Midbrain (tissue), 1 donor: Measurements from ENCODE around the gene PAX3.
"Not testable (repeated sequence)": the region's sequence is repeated elsewhere in the genome, so short reads cannot be mapped to it uniquely, and the experiment has no call there.

Experiments
- DNase-seq: peaks from one replicate; lab custom pipeline; 2025; lab: John Stamatoyannopoulos, UW

PAX3 gene

DNA sequence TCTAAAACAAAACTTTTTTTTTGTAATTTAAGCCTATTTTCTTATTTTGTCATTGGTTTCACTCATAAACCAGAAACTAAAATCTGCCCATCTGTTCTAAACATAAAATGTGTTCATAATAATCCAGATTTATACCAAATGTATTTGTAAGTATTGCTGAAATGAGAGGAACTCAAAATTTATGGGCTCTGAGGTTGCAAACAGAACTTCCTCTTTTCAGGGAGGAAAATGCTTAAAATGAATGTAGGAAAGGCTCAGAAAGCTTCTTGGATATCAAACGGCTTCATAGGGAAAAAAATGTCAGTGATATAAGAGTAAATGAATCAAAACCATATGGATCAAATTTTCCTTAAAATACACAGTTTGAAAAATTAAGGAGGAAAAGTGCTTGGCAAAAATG lies 83.9 kb downstream of the PAX3 start:
- no peak for DNase-seq

DNA sequence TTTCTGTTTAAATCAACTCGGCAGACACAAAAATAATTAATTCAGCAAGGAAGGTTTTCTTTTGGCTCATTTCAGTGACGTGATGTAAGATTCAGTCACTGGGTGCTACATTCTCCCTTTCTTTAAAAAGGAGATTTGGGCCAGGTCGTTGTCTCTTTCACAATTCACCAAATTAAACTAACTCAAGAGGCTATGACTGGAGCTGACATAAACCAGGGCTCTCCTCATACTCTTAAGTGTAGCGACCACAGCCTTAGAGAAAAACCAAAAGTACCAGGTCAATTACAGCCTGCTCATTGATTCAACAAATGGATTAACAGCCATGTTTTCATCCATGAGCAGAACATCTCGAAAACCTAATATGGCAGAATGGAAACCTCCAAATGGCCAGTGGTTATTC lies 85.7 kb downstream of the PAX3 start:
- DNase-seq: no peak

- DNase-seq: no peak
Observed at GRCh38 chr2:222212571-222212970, 86.2 kb downstream of the PAX3 start.

DNA sequence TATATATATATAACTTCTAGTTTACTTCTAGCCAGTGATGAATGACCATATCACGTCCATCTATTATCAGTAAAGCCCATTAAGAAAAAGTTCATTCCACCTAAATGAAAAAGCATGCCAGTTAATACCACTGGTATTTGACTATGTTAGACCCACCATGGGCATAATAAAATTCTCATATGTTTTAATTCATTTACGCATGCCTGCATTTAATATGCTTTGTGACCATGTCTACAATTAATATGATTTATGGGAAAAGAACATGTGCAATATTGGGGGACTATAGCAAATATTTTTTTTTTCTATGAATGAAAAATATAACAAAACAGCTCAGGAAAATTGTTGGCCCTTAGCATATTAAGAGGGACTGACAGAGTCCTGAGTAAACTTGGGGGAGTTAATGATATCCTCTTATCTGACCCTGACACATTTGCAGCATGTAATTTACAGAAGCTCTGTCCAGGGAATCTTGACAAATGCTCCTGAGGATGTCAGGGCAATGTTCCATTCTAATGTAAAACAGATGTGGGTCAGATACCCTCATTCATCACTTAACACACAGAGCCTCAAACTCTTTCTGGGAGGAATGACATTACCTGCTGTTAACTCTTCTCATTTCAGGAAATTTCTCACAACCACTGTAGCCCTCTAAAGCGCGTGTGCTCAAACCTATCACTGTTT lies 90.6 kb downstream of the PAX3 start:
- no peak for DNase-seq

DNA sequence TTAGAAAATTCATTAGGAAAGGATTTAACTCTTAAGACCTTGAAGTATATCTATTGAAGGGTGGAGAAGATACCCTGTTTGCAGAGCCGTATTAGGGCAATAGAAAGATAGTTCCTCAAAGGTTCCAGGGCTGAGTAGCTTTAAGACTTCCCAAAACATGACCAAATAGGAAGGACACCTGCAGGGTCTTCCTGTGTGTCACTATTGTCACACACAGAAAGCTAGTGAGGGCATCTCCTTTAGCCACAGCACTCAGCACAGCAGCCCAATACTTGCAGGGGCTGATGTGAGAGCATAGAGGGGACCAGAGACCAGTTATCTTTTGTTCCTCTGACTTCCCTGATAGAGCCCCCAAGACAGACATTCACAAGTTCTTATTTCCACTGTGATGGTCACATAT lies 93.7 kb downstream of the PAX3 start:
- DNase-seq: no peak

DNA sequence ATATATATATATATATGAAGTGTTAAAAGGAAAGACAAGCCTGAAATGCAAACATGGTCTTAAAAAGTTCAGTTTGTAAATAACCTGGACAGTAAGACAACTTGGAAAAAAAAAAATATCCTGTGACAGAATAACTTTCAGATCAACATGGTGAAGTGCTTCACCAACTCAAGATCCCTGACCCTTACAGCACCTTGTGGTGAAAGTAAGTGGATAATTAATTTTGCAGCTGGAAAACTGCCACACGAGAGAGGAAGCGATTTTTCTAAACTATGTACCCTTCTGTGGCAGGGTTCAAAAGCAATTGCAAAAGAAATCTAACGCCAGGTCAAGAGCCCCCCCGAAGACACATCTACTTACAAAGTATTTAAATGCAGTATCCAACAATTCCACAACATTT lies 95.8 kb downstream of the PAX3 start:
- no peak for DNase-seq

- DNase-seq: no peak
Observed at GRCh38 chr2:222196159-222196558, 102.6 kb downstream of the PAX3 start.

DNA sequence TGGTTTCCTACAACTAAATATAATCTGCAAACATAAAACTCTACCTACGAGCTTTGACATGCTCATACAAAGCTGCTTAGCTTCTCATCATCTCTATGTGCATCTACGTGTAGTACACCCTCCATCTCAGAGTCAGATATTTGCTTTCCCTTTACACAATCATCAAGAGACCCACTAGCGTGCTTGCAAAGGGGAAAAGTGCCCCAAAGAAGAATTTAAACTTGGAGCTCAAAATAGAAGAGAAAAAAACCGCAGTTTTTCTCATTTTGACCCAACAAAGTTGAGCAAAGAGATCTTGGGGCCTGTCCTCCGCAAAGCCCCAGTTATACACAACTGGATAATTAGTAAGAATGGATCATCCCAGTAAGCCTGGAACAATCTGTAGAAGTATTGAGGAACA lies 104.1 kb downstream of the PAX3 start:
- DNase-seq: no peak

DNA sequence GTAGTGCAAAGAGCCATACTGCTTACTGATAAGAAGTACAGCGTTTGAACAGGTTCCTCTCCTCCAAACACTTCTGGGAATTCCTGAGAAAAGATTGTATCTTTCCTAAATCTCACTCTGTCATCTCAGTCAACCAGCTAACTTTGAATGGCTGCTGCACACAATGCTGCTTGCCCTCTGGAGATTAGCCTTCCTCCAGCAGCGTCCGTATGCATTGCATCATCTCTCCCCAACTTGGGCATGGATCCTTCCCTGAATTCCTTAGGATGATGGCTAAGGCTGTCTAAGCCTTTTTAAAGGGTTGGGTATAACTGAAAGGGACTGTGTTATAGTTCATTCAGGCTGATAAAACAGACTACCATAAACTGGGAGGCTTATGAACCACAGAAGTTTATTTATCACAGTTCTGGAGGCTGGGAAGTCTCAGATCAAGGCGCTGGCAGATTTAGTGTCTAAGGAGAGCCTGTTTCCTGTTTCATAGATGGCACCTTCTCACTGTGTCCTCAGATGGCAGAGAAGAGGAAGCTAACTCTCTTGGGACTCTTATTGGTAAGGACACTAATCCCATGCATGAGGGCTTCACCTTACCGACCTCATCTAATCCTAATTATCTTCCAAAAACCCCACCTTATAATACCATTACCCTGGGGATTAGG lies 105.3 kb downstream of the PAX3 start:
- no peak for DNase-seq

GRCh38 chr2:222180619-222181018 lies 118.2 kb downstream of the PAX3 start:
- no peak for DNase-seq

DNA sequence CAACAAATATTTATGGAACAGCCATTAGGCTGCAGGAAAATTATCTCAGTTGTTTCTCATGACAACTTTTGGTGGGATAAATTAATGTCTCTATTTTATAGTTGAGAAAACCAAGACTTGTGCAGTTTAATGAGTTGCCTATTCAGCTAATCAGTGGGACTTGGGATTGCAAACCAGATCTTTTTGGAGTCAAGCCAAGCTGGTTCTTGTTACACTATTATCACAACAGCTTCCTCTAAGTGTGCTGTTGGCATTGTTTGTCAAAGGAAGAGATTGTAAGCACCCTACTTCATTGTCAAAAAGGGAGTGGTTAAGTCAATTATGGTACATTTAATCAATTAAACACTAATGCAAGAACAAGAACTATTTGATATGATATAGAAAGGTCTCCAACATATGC lies 119.2 kb downstream of the PAX3 start:
- DNase-seq: no peak

DNA sequence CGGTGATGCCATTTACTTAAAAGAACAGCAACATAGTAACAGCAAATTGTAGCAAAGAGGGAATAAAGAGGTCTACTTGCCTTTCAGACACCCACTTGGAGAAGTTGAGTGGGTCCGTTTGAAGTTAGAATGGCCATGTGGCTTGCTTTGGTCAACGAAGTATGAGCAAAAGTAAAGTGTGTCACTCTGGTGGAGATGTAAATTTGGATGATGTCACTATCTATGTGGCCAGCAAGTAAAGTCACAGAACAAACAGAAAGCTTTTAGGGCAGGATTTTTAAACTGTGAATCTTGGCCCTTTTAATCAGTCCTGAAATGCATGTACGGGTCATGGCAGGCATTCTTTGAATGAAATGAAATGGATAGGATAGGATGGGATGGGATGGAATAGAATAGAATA lies 120.3 kb downstream of the PAX3 start:
- DNase-seq: no peak

GRCh38 chr2:222176890-222177289 lies 121.9 kb downstream of the PAX3 start:
- no peak for DNase-seq

- DNase-seq: no peak
Observed at GRCh38 chr2:222174450-222174849, 124.3 kb downstream of the PAX3 start.

DNA sequence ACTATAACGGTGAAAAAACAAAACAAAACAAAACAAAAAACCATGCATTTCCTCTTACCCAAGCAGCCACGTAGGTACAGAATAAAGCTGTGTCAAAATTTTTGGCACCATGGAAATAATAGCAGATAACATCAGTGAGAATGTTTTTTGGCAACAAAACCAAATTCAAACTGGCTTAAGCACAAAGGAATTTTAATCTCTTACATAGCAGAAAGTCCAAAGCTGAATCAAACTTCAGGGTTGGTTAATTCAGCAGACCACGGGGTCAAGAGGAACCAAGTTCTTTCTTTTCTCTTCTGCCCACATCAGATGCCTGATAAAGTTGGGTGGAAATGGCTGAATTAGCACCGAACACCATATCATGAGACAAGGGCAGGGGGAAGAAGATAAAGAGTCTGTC lies 129.5 kb downstream of the PAX3 start:
- DNase-seq: no peak

GRCh38 chr2:222167762-222168161 lies 131.0 kb downstream of the PAX3 start:
- DNase-seq: no peak

DNA sequence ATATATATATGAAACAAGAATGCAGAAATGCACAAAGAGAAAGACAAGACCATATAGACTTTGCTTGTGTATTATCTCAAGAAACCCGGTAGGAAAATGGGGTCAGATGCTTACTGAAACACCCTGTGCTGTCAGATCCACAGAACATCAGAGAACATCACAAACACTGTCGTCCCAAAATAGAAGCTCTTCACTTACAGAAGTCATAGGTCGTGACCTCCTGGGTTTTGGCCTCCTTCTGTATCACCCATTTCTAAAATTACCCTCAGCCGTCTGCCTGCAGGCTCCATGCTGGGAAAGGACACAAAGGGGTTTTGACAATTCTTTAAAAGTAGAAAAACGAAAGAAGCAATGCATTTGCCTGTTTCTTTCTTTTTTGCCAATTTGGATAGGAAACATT lies 137.9 kb downstream of the PAX3 start:
- no peak for DNase-seq

- no peak for DNase-seq
Observed at GRCh38 chr2:222160125-222160524, 138.7 kb downstream of the PAX3 start.

DNA sequence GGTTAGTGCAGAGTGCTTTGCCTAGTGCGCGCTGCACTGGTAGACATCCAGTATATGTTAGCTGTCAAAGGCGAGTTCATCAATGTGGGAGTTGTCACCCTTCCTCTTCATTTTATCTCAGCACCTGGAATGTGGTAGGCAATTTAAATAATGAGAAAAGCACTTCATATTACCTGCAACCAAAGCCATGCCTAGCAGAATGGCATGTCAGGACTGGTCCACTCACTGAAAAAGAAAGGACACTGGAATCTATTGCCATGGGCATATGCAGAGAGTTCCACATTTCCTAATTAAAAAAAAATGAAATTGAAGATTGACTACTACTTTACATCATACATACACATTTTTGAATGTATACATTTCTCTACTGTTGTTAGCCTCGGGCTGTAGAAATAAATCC lies 139.6 kb downstream of the PAX3 start:
- DNase-seq: no peak

DNA sequence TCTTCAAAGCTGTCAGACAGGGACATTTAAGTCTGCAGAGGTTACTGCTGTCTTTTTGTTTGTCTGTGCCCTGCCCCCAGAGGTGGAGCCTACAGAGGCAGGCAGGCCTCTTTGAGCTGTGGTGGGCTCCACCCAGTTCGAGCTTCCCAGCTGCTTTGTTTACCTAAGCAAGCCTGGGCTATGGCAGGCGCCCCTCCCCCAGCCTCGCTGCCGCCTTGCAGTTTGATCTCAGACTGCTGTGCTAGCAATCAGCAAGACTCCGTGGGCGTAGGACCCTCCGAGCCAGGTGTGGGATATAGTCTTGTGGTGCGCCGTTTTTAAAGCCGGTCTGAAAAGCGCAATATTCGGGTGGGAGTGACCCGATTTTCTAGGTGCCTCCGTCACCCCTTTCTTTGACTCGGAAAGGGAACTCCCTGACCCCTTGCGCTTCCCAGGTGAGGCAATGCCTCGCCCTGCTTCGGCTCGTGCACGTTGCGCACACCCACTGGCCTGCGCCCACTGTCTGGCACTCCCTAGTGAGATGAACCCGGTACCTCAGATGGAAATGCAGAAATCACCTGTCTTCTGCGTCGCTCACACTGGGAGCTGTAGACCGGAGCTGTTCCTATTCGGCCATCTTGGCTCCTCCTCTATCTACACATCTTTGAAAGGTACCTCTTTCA lies 143.7 kb downstream of the PAX3 start:
- DNase-seq: not testable (repeated sequence)
